Ovary (tissue), 9 donors: ENCODE results near the gene FHOD3. TPM values are rescaled to one million over a fixed set of nuclear protein-coding genes. Genes with fewer than 3 reads are reported as not detected.

ENCODE experiments used
- DNase-seq, 5 donors: peaks; one replicate each; pipeline ENCODE4 v3.0.0-alpha.2; 2019 to 2020
- H3K27ac ChIP-seq, 2 donors: fragments of 200-600 bp; one replicate each; pipeline versions ENCODE4 v1.5.1 to v1.8.0; 2019 to 2022
- H3K27me3 ChIP-seq: fragments of 200-600 bp; one replicate; pipeline ENCODE4 v1.8.0; 2022
- H3K36me3 ChIP-seq: fragments of 200-600 bp; sonication (generic); one replicate; pipeline ENCODE4 v1.5.1; 2019
- H3K4me1 ChIP-seq: one replicate; pipeline ENCODE4 v1.8.1; 2013; ENCODE audit warnings: mild to moderate bottlenecking, moderate library complexity; ENCODE audit not compliant: insufficient read depth
- H3K4me3 ChIP-seq: fragments of 200-600 bp; sonication (generic); one replicate; pipeline ENCODE4 v1.5.1; 2017
- H3K9me3 ChIP-seq, 2 donors: fragments of 200-600 bp in 1 of 2; sonication (generic) in 1 of 2; one replicate each; pipeline versions ENCODE4 v1.5.1 to v1.8.1; 2013 to 2019; ENCODE audit warnings: mild to moderate bottlenecking in 1 of 2, moderate library complexity in 1 of 2
- CTCF ChIP-seq, 3 donors: fragments of 450-650 bp in 2 of 3; fragments of 200-600 bp in 1 of 3; IDR thresholded peaks; one replicate each; pipeline versions ENCODE4 v1.5.1 to v1.8.0; 2016 to 2022; ENCODE audit warnings: antibody characterized with exemption in 3 of 3, mild to moderate bottlenecking in 1 of 3
- EP300 ChIP-seq: sonication (generic); formaldehyde crosslinking; IDR thresholded peaks from one replicate; pipeline ENCODE4 v1.6.1; 2017; ENCODE audit warnings: antibody characterized with exemption
- POLR2A ChIP-seq: fragments of 450-650 bp; IDR thresholded peaks from one replicate; pipeline ENCODE4 v1.6.1; 2017; ENCODE audit warnings: antibody characterized with exemption, mild to moderate bottlenecking, moderate library complexity
- WGBS, 3 donors: extraction: QIAGEN DNeasy Blood & Tissue Kit in 1 of 3; methylation state at CpG; one replicate each; pipeline versions ENCODE4 v1.1.5 to v1.1.7; 2013 to 2017; 5-methylcytosine and 5-hydroxymethylcytosine counted together
- intact Hi-C, 4 donors: fragments of 100-400 bp; cut with DNase I; formaldehyde crosslinking; loops; one replicate each; pipeline versions ENCODE4 v1.11.0 to v1.15.1; 2022 to 2023
- polyA plus RNA-seq, 2 donors: library from polyadenylated mRNA; stranded (reverse); fragments of 200-250 nt in 1 of 2; fragments of 350-450 nt in 1 of 2; fragmentation: Illumina TruSeq in 1 of 2; extraction: RNeasy Lipid Tissue Mini Kit (QIAGEN cat#74804) in 1 of 2; gene quantifications; one replicate each; pipeline ENCODE4 v1.2.3, GENCODE V29; 2013 to 2014
- total RNA-seq, 7 donors: library from RNA; depleted of rRNA in 2 of 7; stranded (reverse); fragments of >200 nt in 2 of 7; fragmentation: NEBNext Ultra II Directional in 3 of 7; extraction: Animal tissue kit (Norgen Biotek cat#: 25700) in 3 of 7; gene quantifications; one replicate each; pipeline versions ENCODE4 v1.1.0 to v1.2.4, GENCODE V29; 2016 to 2023
- donor health status: DM: no; HTN: no; CAD: no; lungs with moderate emphysema.
- donor health status: DM: no; HTN: no; CAD: no.
- donor health status: Bipolar disorder and iron deficiency.
- donor health status: DM: yes; HTN: yes; CAD: no.
- donor health status: DM: no; HTN: no; CAD: no.
- donor health status: DM: yes; HTN: yes; CAD: no.

FHOD3 gene
- total and polyA plus RNA-seq, 9 donors = 3.5 to 62.5 (median 11.0) TPM

DNA sequence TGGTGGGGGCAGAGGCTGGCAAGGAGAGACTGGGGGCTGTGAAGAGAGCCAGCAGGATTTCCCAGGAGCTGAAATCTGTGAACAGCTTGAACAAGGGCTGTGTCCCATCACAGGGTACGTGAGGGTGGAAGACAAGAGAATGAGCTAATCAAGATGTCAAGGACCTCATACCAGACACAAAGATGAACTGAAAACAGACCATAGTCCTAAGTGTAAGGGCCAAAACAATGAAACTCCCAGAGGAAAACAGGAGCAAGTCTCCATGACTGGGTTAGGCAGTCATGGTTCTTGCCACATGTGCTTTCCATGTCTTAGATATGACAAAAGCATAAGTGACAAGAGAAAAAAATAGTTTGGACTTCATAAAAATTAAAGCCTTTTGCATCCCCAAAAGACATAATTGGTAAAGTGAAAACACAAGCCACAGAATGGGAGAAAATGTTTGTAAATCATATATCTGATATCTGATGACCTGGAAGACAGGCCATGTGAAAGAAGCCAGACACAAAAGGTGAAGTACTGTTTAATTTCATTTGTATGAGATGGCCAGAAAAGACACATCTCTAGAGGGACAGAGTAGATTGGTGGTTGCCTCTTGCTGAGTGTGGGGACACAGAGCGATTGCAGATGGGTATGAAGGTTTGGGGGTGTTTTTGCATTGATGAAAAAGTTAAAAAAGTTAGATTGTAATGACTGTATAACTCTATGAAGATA is 67.6 kb downstream of the FHOD3 start:
- Histone ChIP-seq H3K9me3 (no peaks in the 10 kb centered on the region), H3K27ac (no peak overlapping the region), H3K36me3 (no peaks in the 10 kb centered on the region), H3K4me1 (peaks cover 9% of the 10 kb centered on the region), H3K27me3 (no peaks in the 10 kb centered on the region), H3K4me3 (no peak overlapping the region)
- intact Hi-C loops = loop anchor here in 1 of 4 donors (5.0 kb wide), 1 partner anchor 162 kb away; no protein-coding TSS in a partner anchor
- no peak for TF ChIP-seq POLR2A
- no peak for TF ChIP-seq EP300
- TF ChIP-seq CTCF (IDR thresholded peaks at IDR 0.05) = no peak
- DNase-seq = no peak
- WGBS, 3 donors = 70 to 79% (median 75%) methylated on average over 2 of the region's 2 CpGs

- Histone ChIP-seq H3K36me3 (no peaks in the 10 kb centered on the region), H3K4me3 (no peak overlapping the region), H3K4me1 (peaks cover 9% of the 10 kb centered on the region), H3K27ac (peak overlapping the region in 1 of 2 donors; percentile 13), H3K27me3 (no peaks in the 10 kb centered on the region), H3K9me3 (no peaks in the 10 kb centered on the region)
- intact Hi-C loops = loop anchor here in 1 of 4 donors (5.0 kb wide), 1 partner anchor 161 kb away; no protein-coding TSS in a partner anchor
- TF ChIP-seq EP300 (no peak), CTCF (IDR thresholded peaks at IDR 0.05) (no peak), POLR2A (no peak)
- no peak for DNase-seq
- WGBS, 3 donors = 89 to 92% (median 89%) methylated on average over 7 of the region's 7 CpGs
Measured at GRCh38 chr18:36365836-36366775, 68.6 kb downstream of the FHOD3 start.

GRCh38 chr18:36366994-36367839 is 69.7 kb downstream of the FHOD3 start:
- intact Hi-C loops = loop anchor here in 1 of 4 donors (5.0 kb wide), 1 partner anchor 160 kb away; no protein-coding TSS in a partner anchor

More at GRCh38 chr18:36366994-36367839, 69.7 kb downstream of the FHOD3 start:
- Histone ChIP-seq H3K4me1 (peaks cover 9% of the 10 kb centered on the region), H3K27ac (peak overlapping the region in 1 of 2 donors; percentile 13), H3K27me3 (no peaks in the 10 kb centered on the region), H3K9me3 (no peaks in the 10 kb centered on the region), H3K4me3 (no peak overlapping the region), H3K36me3 (no peaks in the 10 kb centered on the region)
- no peak for TF ChIP-seq CTCF (IDR thresholded peaks at IDR 0.05)
- TF ChIP-seq EP300 = no peak
- TF ChIP-seq POLR2A = no peak
- 17 to 38% (median 19%) methylated on average over 8 of the region's 8 CpGs for WGBS, 3 donors
- DNase-seq = peak in 3 of 5 donors; percentile 27 to 60 (median 49)
